ENCODE measurements around the gene ELP4.
A peak's percentile ranks its signal among the peaks of the same experiment; 100 is the strongest.
"Not testable (repeated sequence)": the region's sequence is repeated elsewhere in the genome, so short reads cannot be mapped to it uniquely, and the experiment has no call there.

Gene ELP4

DNA sequence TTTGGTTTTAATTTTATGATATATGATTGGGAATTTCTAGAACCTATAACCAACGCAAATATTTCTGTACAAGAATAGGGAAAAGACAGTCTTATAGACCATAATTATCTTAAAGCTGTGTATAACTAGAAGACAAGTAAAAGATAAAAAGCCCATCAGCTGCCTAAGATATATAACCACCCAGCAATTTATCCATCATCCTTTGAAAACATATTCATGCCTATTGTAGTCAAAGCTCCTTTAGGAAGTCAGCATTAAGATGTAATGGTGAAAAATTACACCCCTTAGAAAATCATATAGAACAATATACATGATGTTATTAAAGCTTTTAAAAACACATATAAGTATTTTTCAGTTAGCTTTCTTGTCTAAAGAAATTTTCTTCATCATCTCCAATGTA lies 46.4 kb downstream of the ELP4 start:
- no peak for DNase-seq (ENCODE audit: low spot score)

DNA sequence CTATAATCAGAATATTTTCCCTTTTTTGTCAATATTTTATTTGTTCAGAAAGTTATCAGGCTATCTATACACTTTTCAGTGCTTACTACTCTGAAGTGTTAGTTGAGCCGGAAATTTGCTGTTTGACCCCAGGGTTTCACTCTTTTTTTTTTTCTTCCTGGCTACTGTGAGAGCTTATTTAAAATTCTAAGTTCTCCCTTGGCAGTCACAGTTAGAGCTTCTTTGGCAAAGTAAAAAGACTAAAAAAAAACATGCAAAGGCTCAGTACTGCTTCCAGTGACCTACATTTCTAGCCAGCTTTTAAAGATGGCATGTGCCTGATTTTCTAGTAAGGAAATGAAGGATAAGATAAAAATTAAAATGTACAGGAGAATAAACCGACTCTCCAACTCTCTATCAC lies 48.4 kb downstream of the ELP4 start:
- no peak for DNase-seq (ENCODE audit: low spot score)

- no peak for DNase-seq (ENCODE audit: low spot score)
These were observed 51.4 kb downstream of the ELP4 start for GRCh38 chr11:31560842-31561476.

- not testable (repeated sequence) for DNase-seq (ENCODE audit: low spot score)
These were observed 55.0 kb downstream of the ELP4 start for GRCh38 chr11:31564517-31564916.

DNA sequence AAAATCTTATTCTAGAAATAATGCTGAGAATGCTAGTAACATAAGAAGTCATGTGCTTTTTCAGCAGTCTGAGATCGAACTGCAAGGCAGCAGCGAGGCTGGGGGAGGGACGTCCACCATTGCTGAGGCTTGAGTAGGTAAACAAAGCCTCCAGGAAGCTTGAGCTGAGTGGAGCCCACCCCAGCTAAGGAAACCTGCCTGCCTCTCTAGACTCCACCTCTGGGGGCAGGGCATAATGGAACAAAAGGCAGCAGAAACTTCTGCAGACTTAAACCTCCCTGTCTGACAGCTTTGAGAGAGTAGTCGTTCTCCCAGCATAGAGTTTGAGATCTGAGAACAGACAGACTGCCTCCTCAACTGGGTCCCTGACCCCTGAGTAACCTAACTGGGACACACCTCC lies 64.6 kb downstream of the ELP4 start:
- DNase-seq (ENCODE audit: low spot score), result not testable (repeated sequence)

DNA sequence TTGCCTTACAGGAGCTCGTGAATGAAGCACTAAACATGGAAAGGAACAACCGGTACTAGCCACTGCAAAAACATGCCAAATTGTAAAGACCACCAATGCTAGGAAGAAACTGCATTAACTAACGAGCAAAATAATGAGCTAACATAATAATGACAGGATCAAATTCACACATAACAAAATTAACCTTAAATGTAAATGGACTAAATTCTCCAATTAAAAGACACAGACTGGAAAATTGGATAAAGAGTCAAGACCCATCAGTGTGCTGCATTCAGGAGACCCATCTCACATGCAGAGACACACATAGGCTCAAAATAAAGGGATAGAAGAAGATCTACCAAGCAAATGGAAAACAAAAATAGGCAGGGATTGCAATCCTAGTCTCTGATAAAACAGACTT lies 66.2 kb downstream of the ELP4 start:
- not testable (repeated sequence) for DNase-seq (ENCODE audit: low spot score)

- DNase-seq (ENCODE audit: low spot score), result not testable (repeated sequence)
These were observed 69.8 kb downstream of the ELP4 start for GRCh38 chr11:31579412-31579811.

DNA sequence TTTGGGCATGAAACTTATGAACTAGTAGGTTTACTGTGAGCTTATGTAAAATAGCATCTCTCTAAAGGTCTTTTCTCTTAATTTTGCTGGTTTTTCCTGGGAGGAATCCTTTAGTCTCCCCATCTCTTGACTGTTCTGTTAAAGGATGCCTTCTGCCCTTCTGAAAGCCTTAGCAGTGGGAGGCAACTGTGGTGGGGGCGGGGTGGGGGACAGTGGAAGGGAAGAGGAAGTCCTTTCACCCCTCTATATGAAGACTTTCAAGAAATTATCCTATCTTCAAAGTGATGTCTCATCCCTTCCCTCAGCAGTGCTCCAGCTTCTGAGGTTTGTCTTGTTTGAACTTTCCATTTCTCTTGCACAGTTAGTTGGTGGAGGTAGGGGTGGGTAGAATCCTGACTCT lies 73.1 kb downstream of the ELP4 start:
- peak; percentile 1 for DNase-seq (ENCODE audit: low spot score)

- no peak for DNase-seq (ENCODE audit: low spot score)
These were observed 88.9 kb downstream of the ELP4 start for GRCh38 chr11:31598454-31598853.

GRCh38 chr11:31601635-31602282 lies 92.2 kb downstream of the ELP4 start:
- DNase-seq (ENCODE audit: low spot score), result no peak

GRCh38 chr11:31606893-31607292 lies 97.3 kb downstream of the ELP4 start:
- no peak for DNase-seq (ENCODE audit: low spot score)

DNA sequence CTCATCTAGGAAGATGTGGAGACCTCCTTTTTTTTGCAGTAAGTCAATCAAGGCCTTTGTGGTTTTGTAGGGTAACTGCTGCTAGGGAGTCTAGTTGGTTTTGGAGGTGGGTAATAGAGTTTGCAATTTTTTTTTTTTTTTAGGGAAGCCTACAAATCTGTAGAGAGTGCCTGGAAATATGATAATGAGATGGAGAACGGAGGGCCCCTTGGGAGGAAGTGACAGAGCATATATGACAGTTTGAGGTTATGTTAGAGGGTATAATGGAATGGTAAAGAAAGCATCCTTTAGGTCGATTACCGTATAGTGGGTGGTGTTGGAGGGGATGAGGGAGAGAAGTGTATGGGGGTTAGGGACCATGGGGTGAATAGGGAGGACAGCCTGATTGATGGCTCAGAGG lies 98.3 kb downstream of the ELP4 start:
- DNase-seq (ENCODE audit: low spot score), result no peak

DNA sequence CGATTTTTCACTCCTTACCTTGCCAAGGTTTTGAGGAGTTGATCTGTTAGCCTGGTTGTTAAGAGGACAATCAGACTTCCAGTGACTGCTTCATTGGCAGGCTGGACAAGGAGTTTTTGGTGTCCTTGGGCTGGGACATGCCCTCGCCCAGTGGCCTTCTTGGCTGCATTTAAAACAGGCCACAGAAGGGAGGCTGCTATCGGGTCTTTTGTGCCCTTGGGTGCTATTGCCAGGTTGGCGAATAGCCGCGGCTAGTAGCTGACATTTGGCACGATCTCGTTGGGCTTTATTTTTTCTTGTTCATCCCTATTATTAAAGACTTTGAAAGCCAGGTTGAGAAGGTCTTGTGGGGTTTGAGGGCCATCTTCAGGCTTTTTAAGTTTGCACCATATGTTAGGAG lies 99.4 kb downstream of the ELP4 start:
- DNase-seq (ENCODE audit: low spot score), result no peak

DNA sequence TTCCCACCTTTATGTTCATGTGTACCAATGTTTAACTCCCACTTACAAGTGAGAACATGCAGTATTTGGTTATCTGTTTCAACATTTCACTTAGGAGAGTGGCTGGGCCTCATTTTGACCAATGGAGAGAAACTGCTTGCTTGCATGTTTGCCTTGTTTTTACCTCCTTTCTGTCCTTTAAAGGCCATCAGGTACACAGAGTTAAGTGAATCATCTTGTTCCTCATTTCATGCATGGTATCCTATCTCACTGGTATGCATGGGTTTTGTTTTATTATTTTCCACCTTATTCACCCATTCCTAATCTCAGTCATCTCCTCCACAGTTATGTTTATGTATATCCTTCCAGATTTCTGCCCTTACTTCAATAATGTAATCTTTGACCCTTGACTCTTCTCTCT lies 101.0 kb downstream of the ELP4 start:
- no peak for DNase-seq (ENCODE audit: low spot score)

- DNase-seq (ENCODE audit: low spot score), result no peak
These were observed 107.7 kb downstream of the ELP4 start for GRCh38 chr11:31617246-31617645.

DNA sequence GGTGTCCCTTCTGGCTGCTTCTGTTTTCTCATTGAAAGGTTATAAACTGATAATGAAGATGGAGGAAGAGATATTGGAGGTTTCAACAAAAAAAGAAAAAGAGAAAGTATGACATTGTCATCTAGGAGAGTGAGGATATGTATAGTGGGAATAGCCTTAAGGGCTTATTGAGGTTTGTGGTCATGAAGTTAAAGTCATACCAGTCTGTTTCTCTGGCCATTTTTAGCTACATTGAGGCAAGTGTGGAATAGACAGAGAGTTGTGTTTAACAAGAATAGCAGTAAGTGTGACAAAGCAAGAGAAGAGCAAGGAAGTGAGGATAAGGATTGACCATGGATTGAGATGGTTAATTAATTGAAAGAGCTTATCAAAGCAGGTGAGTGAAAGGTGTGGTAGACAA lies 110.4 kb downstream of the ELP4 start:
- DNase-seq (ENCODE audit: low spot score), result no peak

DNA sequence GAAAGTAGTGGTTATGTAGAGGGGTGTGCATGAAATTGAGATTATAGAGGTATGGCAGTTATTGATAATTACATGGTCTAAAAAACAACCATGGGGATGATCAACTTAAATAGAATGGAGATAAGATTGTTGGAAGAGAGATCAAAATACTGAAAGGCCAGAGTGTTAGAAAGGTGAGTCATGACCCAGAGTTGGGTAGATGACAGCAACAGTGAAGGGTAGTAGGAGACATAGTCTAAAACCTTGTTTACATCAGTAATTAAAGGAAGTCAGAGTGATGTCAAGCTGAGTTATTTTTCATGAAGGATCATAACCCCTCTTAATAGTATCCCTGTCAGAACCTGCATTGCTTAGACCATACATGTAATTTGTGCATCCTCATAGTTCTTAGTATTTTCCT lies 110.9 kb downstream of the ELP4 start:
- no peak for DNase-seq (ENCODE audit: low spot score)

- no peak for DNase-seq (ENCODE audit: low spot score)
These were observed 116.3 kb downstream of the ELP4 start for GRCh38 chr11:31625868-31626267.

DNA sequence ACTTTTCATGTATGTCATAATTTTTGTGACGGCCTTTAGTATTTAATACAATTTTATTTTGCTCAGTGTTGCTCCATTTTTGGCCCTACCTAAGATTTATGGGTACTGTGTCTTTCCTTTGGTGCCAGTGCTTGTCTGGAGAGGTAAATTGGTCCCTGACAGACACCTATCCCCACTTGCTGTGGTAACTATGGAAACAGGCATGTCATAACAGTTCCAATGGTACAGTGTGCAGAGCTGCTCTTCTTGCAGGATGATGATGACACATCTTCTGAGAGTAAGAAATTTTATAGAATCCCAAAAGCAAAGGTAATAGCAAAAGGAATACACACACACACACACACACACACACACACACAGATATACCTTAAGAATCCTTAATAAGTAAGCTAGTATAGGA lies 118.5 kb downstream of the ELP4 start:
- no peak for DNase-seq (ENCODE audit: low spot score)

- no peak for DNase-seq (ENCODE audit: low spot score)
These were observed 127.4 kb downstream of the ELP4 start for GRCh38 chr11:31636983-31637382.

- DNase-seq (ENCODE audit: low spot score), result no peak
These were observed 131.0 kb downstream of the ELP4 start for GRCh38 chr11:31640611-31641010.

GRCh38 chr11:31641477-31642062 lies 132.0 kb downstream of the ELP4 start:
- DNase-seq (ENCODE audit: low spot score), result no peak

DNA sequence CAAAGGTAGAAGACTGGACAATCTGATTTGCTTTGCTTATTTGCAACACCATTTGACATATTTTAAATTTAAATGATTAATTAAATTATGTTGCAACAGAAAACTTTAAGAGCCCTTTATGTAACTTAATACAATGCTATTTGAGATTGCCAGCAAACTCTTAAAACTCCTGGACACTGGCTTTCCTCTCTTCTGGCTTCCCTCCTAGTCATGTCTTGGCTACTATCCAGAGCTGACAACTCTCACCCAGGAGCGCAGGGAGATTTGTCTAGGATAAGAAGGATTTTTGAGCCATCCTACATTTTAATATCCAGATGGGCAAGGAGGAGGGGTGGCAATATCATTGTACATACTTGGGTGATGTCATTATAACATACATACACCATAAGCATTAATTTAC lies 134.3 kb downstream of the ELP4 start:
- DNase-seq (ENCODE audit: low spot score), result no peak

GRCh38 chr11:31645747-31646146 lies 136.2 kb downstream of the ELP4 start:
- DNase-seq (ENCODE audit: low spot score), result no peak
